Thyroid gland (tissue), 4 donors: ENCODE measurements around the gene SALL1.

Experiments used
- POLR2A ChIP-seq, 2 donors: fragments of 450-650 bp; IDR thresholded peaks; one replicate each; pipeline ENCODE4 v1.6.1; 2017; ENCODE audit warnings: antibody characterized with exemption in 2 of 2, mild to moderate bottlenecking in 2 of 2, moderate library complexity in 1 of 2
- TF ChIP-seq, protein P1 (sequence below), 6 experiments: fragments of 200-600 bp in 3 of 6; fragments of 450-650 bp in 3 of 6; sonication (generic) in 3 of 6; IDR thresholded peaks; one replicate each; pipeline ENCODE4 v1.5.1; 2016 to 2019; ENCODE audit warnings: antibody characterized with exemption in 6 of 6, mild to moderate bottlenecking in 2 of 6, inconsistent platforms in 1 of 6, moderate library complexity in 1 of 6

DNA sequence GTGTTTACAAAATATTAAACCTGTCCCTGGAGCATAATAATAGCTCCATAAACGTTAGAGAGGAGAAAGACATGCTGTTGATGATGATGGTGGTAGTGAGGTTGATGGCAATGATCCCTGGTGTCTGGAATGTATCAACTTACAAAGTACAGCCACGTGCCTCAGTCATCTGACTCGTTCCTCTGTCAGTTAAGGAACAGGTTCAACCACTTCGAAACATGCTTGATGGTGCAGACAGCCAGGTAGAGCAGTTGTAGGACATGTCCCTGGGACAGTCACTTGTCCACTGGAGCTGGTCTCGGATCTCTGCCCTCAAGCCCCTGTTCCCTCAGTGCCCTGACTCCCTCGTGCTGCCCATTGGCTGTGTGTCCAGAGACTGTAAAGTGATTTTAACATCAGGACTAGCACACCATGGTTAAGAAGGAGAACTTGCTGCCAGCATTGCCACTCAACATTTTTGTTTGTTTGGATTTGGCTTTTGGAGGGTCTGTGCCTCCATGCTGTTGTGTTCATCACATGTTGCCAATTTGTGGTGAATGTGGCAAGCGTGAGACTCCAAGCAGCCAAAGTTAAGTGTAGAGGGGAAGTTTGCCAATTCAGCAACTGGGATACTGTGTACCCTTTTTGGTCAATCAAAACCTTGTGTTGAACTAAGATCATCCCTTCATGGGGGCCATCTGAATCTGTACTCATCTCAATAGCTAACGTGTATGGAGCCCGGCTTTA lies 16.3 kb upstream of the SALL1 start:
- TF ChIP-seq, protein P1, sequence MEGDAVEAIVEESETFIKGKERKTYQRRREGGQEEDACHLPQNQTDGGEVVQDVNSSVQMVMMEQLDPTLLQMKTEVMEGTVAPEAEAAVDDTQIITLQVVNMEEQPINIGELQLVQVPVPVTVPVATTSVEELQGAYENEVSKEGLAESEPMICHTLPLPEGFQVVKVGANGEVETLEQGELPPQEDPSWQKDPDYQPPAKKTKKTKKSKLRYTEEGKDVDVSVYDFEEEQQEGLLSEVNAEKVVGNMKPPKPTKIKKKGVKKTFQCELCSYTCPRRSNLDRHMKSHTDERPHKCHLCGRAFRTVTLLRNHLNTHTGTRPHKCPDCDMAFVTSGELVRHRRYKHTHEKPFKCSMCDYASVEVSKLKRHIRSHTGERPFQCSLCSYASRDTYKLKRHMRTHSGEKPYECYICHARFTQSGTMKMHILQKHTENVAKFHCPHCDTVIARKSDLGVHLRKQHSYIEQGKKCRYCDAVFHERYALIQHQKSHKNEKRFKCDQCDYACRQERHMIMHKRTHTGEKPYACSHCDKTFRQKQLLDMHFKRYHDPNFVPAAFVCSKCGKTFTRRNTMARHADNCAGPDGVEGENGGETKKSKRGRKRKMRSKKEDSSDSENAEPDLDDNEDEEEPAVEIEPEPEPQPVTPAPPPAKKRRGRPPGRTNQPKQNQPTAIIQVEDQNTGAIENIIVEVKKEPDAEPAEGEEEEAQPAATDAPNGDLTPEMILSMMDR (IDR thresholded peaks at IDR 0.05), result no peak
- peak in 1 of 2 donors; percentile 52 for TF ChIP-seq POLR2A (IDR thresholded peaks at IDR 0.05)
